ENCODE measurements around the gene RPA1. TPM values are rescaled to one million over a fixed set of nuclear protein-coding genes. Genes with fewer than 3 reads are reported as not detected.
"Not testable (repeated sequence)": the region's sequence is repeated elsewhere in the genome, so short reads cannot be mapped to it uniquely, and the experiment has no call there.

RPA1 gene
- total and polyA plus RNA-seq, 2 donors: 33.0 to 33.9 TPM

DNA sequence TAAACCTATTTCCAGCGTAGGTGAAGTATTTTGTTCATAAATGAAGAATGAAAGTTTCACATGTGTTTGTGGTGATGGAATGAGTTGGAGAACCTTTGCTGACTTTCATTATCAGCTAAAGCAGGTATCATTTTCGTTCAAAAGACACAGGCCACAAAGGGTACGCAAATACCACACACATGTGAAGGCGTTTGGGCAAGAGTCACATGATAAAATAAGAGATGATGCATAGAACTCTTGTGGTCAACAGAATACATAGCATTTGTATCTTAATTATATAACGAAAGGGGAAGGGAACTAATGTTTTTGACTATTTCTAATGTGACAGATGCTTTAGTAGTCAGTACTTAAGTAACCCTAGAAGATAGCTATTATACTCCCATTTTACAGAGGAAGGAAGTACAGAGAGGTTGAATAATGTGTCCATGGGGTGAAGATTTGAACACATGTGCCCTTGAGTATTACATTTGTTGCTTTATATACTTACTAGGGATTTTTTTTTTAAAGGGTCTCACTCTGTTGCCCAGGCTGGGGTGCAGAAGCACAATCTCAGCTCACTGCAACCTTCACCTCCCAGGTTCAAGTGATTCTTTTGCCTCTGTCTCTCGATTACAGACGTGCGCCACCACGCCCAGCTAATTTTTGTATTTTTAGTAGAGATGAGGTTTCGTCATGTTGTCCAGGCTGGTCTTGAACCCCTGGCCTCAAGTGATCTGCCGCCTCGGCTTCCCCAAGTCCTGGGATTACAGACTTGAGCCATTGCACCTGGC is 4.8 kb downstream of the RPA1 start:
- WGBS: 91% methylated on average over 12 of the region's 12 CpGs
- Histone ChIP-seq H3K4me3 (ENCODE audit: low read length in 2 of 2) (no peak overlapping the region), H3K36me3 (ENCODE audit: control insufficient read depth in 2 of 2, insufficient read depth in 2 of 2, low read length in 1 of 2) (peaks cover 8 to 16% of the 10 kb centered on the region in 2 donors), H3K27ac (ENCODE audit: low read depth in 1 of 2, low read length in 1 of 2) (no peak overlapping the region), H3K4me1 (ENCODE audit: control insufficient read depth in 2 of 2, insufficient read depth in 2 of 2, low read length in 2 of 2) (peaks cover 11 to 12% of the 10 kb centered on the region in 2 donors), H3K9me3 (ENCODE audit: control insufficient read depth in 2 of 2, insufficient read depth in 1 of 2, low read length in 1 of 2) (no peaks in the 10 kb centered on the region), H3K27me3 (ENCODE audit: control insufficient read depth in 2 of 2, insufficient read depth in 1 of 2, low read length in 1 of 2) (no peaks in the 10 kb centered on the region)
- peak in 1 of 9 donors; percentile 7 for DNase-seq (ENCODE audit: low read depth in 6 of 9, low spot score in 9 of 9)

DNA sequence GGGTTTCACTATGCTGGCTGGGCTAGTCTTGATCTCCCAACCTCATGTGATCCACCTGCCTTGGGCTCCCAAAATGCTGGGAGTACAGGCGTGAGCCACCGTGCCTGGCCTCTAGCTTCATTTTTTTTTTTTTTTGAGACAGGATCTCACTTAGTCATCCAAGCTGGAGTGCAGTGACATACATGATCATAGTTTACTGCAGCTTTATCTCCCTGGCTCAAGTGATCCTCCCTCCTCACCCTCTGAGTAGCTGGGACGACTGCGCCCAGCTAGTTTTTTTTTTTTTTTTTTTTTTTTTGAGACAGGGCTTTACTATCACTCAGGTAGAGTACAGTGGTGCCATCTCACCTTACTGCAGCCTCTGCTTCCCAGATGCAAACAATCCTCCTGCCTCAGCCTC is 9.7 kb downstream of the RPA1 start:
- no peak overlapping the region for H3K4me3 ChIP-seq (ENCODE audit: low read length in 2 of 2)
- no peak overlapping the region for H3K27ac ChIP-seq (ENCODE audit: low read depth in 1 of 2, low read length in 1 of 2)
- no peaks in the 10 kb centered on the region for H3K27me3 ChIP-seq (ENCODE audit: control insufficient read depth in 2 of 2, insufficient read depth in 1 of 2, low read length in 1 of 2)
- no peaks in the 10 kb centered on the region for H3K4me1 ChIP-seq (ENCODE audit: control insufficient read depth in 2 of 2, insufficient read depth in 2 of 2, low read length in 2 of 2)
- over 99% methylated on average over 4 of the region's 4 CpGs for WGBS
- no peak for DNase-seq (ENCODE audit: low read depth in 6 of 9, low spot score in 9 of 9)
- H3K9me3 ChIP-seq (ENCODE audit: control insufficient read depth in 2 of 2, insufficient read depth in 1 of 2, low read length in 1 of 2): no peaks in the 10 kb centered on the region
- H3K36me3 ChIP-seq (ENCODE audit: control insufficient read depth in 2 of 2, insufficient read depth in 2 of 2, low read length in 1 of 2): peaks cover 14 to 29% of the 10 kb centered on the region in 2 donors

- Histone ChIP-seq H3K27me3 (ENCODE audit: control insufficient read depth in 2 of 2, insufficient read depth in 1 of 2, low read length in 1 of 2) (no peaks in the 10 kb centered on the region), H3K36me3 (ENCODE audit: control insufficient read depth in 2 of 2, insufficient read depth in 2 of 2, low read length in 1 of 2) (peaks cover 36 to 52% of the 10 kb centered on the region in 2 donors), H3K9me3 (ENCODE audit: control insufficient read depth in 2 of 2, insufficient read depth in 1 of 2, low read length in 1 of 2) (no peaks in the 10 kb centered on the region), H3K4me1 (ENCODE audit: control insufficient read depth in 2 of 2, insufficient read depth in 2 of 2, low read length in 2 of 2) (no peaks in the 10 kb centered on the region), H3K27ac (ENCODE audit: low read depth in 1 of 2, low read length in 1 of 2) (no peak overlapping the region), H3K4me3 (ENCODE audit: low read length in 2 of 2) (no peak overlapping the region)
- no peak for DNase-seq (ENCODE audit: low read depth in 6 of 9, low spot score in 9 of 9)
- WGBS: 98% methylated on average over 9 of the region's 9 CpGs
Measured at GRCh38 chr17:1843947-1844346, 14.1 kb downstream of the RPA1 start.

DNA sequence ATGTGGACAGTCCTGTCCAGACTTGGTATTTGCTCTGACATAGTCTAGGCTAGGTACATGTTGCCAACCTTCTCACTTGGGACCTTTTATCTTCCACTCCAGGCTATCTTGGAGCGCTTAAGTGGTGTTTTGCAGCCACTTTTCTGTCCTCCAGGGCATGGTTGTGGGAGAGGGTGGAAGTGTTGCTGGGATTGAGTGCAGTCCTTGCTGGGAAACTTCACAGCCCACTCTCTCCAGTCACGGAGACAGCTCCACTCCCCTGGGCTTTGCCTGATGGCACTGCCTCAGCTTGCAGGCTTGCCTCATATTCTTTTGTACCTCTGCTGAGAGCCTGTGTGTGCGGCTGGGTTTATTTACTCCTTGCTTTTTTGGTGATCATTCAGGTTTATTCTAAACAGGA is 17.4 kb downstream of the RPA1 start:
- peaks cover 41 to 71% of the 10 kb centered on the region in 2 donors for H3K36me3 ChIP-seq (ENCODE audit: control insufficient read depth in 2 of 2, insufficient read depth in 2 of 2, low read length in 1 of 2)
- DNase-seq (ENCODE audit: low read depth in 6 of 9, low spot score in 9 of 9): no peak
- H3K27ac ChIP-seq (ENCODE audit: low read depth in 1 of 2, low read length in 1 of 2): no peak overlapping the region
- H3K9me3 ChIP-seq (ENCODE audit: control insufficient read depth in 2 of 2, insufficient read depth in 1 of 2, low read length in 1 of 2): no peaks in the 10 kb centered on the region
- no peak overlapping the region for H3K4me3 ChIP-seq (ENCODE audit: low read length in 2 of 2)
- 97% methylated on average over 3 of the region's 3 CpGs for WGBS
- no peaks in the 10 kb centered on the region for H3K27me3 ChIP-seq (ENCODE audit: control insufficient read depth in 2 of 2, insufficient read depth in 1 of 2, low read length in 1 of 2)
- H3K4me1 ChIP-seq (ENCODE audit: control insufficient read depth in 2 of 2, insufficient read depth in 2 of 2, low read length in 2 of 2): no peaks in the 10 kb centered on the region

DNA sequence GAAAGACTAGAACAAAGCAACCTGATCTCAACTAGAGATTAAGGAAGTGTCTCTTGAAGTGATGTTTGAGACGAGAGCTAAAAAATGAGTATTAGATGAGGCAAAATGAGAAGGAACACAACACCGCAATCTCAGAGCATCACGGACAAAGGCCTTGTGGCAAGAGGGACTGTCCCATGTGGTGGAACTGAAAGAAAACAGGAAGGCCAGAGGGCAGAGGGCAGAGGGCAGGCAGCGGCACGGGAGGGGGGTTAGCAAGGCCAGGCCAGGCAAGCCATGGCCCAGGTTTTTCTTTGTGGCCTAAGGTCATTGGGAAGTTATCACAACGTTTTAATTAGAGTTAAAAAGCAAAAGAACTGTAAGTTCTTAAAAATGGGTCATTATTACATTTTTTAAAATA is 22.5 kb downstream of the RPA1 start:
- no peak for DNase-seq (ENCODE audit: low read depth in 6 of 9, low spot score in 9 of 9)
- Histone ChIP-seq H3K36me3 (ENCODE audit: control insufficient read depth in 2 of 2, insufficient read depth in 2 of 2, low read length in 1 of 2) (peaks cover 23 to 51% of the 10 kb centered on the region in 2 donors), H3K27ac (ENCODE audit: low read depth in 1 of 2, low read length in 1 of 2) (no peak overlapping the region), H3K4me1 (ENCODE audit: control insufficient read depth in 2 of 2, insufficient read depth in 2 of 2, low read length in 2 of 2) (no peaks in the 10 kb centered on the region), H3K9me3 (ENCODE audit: control insufficient read depth in 2 of 2, insufficient read depth in 1 of 2, low read length in 1 of 2) (no peaks in the 10 kb centered on the region), H3K4me3 (ENCODE audit: low read length in 2 of 2) (no peak overlapping the region), H3K27me3 (ENCODE audit: control insufficient read depth in 2 of 2, insufficient read depth in 1 of 2, low read length in 1 of 2) (no peaks in the 10 kb centered on the region)
- WGBS: 93% methylated on average over 6 of the region's 6 CpGs

GRCh38 chr17:1853698-1854097 is 23.9 kb downstream of the RPA1 start:
- DNase-seq (ENCODE audit: low read depth in 6 of 9, low spot score in 9 of 9): no peak
- no peak overlapping the region for H3K27ac ChIP-seq (ENCODE audit: low read depth in 1 of 2, low read length in 1 of 2)
- WGBS: 98% methylated on average over 3 of the region's 3 CpGs
- H3K27me3 ChIP-seq (ENCODE audit: control insufficient read depth in 2 of 2, insufficient read depth in 1 of 2, low read length in 1 of 2): no peaks in the 10 kb centered on the region
- no peaks in the 10 kb centered on the region for H3K9me3 ChIP-seq (ENCODE audit: control insufficient read depth in 2 of 2, insufficient read depth in 1 of 2, low read length in 1 of 2)
- H3K4me1 ChIP-seq (ENCODE audit: control insufficient read depth in 2 of 2, insufficient read depth in 2 of 2, low read length in 2 of 2): no peaks in the 10 kb centered on the region
- H3K36me3 ChIP-seq (ENCODE audit: control insufficient read depth in 2 of 2, insufficient read depth in 2 of 2, low read length in 1 of 2): peaks cover 21 to 43% of the 10 kb centered on the region in 2 donors
- H3K4me3 ChIP-seq (ENCODE audit: low read length in 2 of 2): no peak overlapping the region

DNA sequence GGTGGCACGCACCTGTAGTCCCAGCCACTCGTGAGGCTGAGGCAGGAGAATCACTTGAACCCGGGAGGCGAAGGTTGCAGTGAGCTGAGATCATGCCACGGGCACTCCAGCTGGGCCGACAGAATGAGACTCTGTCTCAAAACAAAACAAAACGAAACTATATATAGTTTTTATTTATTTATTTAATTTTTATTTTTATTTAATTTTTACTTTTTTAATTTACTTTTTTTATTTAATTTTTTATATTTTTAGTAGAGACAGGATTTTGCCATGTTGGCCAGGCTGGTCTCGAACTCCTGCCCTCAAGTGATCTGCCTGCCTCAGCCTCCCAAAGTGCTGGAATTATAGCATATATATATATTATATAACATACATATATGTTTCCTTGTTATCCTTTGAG is 26.7 kb downstream of the RPA1 start:
- not testable (repeated sequence) for H3K27me3 ChIP-seq (ENCODE audit: control insufficient read depth in 2 of 2, insufficient read depth in 1 of 2, low read length in 1 of 2); H3K4me1 ChIP-seq (ENCODE audit: control insufficient read depth in 2 of 2, insufficient read depth in 2 of 2, low read length in 2 of 2)
- WGBS: 97% methylated on average over 8 of the region's 8 CpGs

GRCh38 chr17:1860978-1861377 is 31.2 kb downstream of the RPA1 start:
- Histone ChIP-seq H3K4me3 (ENCODE audit: low read length in 2 of 2) (no peak overlapping the region), H3K27me3 (ENCODE audit: control insufficient read depth in 2 of 2, insufficient read depth in 1 of 2, low read length in 1 of 2) (no peaks in the 10 kb centered on the region), H3K27ac (ENCODE audit: low read depth in 1 of 2, low read length in 1 of 2) (no peak overlapping the region), H3K4me1 (ENCODE audit: control insufficient read depth in 2 of 2, insufficient read depth in 2 of 2, low read length in 2 of 2) (no peaks in the 10 kb centered on the region), H3K36me3 (ENCODE audit: control insufficient read depth in 2 of 2, insufficient read depth in 2 of 2, low read length in 1 of 2) (peaks cover 12 to 22% of the 10 kb centered on the region in 2 donors), H3K9me3 (ENCODE audit: control insufficient read depth in 2 of 2, insufficient read depth in 1 of 2, low read length in 1 of 2) (no peaks in the 10 kb centered on the region)
- 97% methylated on average over 11 of the region's 11 CpGs for WGBS
- DNase-seq (ENCODE audit: low read depth in 6 of 9, low spot score in 9 of 9): no peak

More for the DNA sequence above, 26.7 kb downstream of the RPA1 start:
- peaks cover 26 to 48% of the 10 kb centered on the region in 2 donors for H3K36me3 ChIP-seq (ENCODE audit: control insufficient read depth in 2 of 2, insufficient read depth in 2 of 2, low read length in 1 of 2)
- not testable (repeated sequence) for H3K9me3 ChIP-seq (ENCODE audit: control insufficient read depth in 2 of 2, insufficient read depth in 1 of 2, low read length in 1 of 2); H3K27ac ChIP-seq (ENCODE audit: low read depth in 1 of 2, low read length in 1 of 2); H3K4me3 ChIP-seq (ENCODE audit: low read length in 2 of 2); DNase-seq (ENCODE audit: low read depth in 6 of 9, low spot score in 9 of 9)

- Histone ChIP-seq H3K4me1 (ENCODE audit: control insufficient read depth in 2 of 2, insufficient read depth in 2 of 2, low read length in 2 of 2) (no peaks in the 10 kb centered on the region), H3K27ac (ENCODE audit: low read depth in 1 of 2, low read length in 1 of 2) (no peak overlapping the region), H3K4me3 (ENCODE audit: low read length in 2 of 2) (no peak overlapping the region), H3K27me3 (ENCODE audit: control insufficient read depth in 2 of 2, insufficient read depth in 1 of 2, low read length in 1 of 2) (no peaks in the 10 kb centered on the region), H3K36me3 (ENCODE audit: control insufficient read depth in 2 of 2, insufficient read depth in 2 of 2, low read length in 1 of 2) (peaks cover 12 to 22% of the 10 kb centered on the region in 2 donors), H3K9me3 (ENCODE audit: control insufficient read depth in 2 of 2, insufficient read depth in 1 of 2, low read length in 1 of 2) (no peaks in the 10 kb centered on the region)
- 99% methylated on average over 16 of the region's 16 CpGs for WGBS
- DNase-seq (ENCODE audit: low read depth in 6 of 9, low spot score in 9 of 9): no peak
Measured at GRCh38 chr17:1861391-1862010, 31.7 kb downstream of the RPA1 start.

All from thymus (tissue), 11 donors.